GM21367 (cell line): ENCODE data around the gene SERBP1.
"Not testable (repeated sequence)": the region's sequence is repeated elsewhere in the genome, so short reads cannot be mapped to it uniquely, and the experiment has no call there.

Experiments used
- ATAC-seq: cut with Tn5 transposase; IDR thresholded peaks from one replicate; pipeline ENCODE4 v1.9.1; 2021; ENCODE audit not compliant: unreplicated experiment

Gene SERBP1

GRCh38 chr1:67441183-67441582, 11.0 kb upstream of the SERBP1 start:
- no peak for ATAC-seq

- ATAC-seq, result no peak
Observed at GRCh38 chr1:67440339-67440738, 10.1 kb upstream of the SERBP1 start.

GRCh38 chr1:67439277-67440029, 9.3 kb upstream of the SERBP1 start:
- ATAC-seq, result no peak

- no peak for ATAC-seq
Observed at GRCh38 chr1:67437961-67438360, 7.8 kb upstream of the SERBP1 start.

GRCh38 chr1:67436511-67437055, 6.4 kb upstream of the SERBP1 start:
- ATAC-seq, result no peak

GRCh38 chr1:67434491-67434890, 4.3 kb upstream of the SERBP1 start:
- no peak for ATAC-seq

GRCh38 chr1:67433837-67434236, 3.6 kb upstream of the SERBP1 start:
- ATAC-seq, result no peak

GRCh38 chr1:67432745-67433144, 2.5 kb upstream of the SERBP1 start:
- ATAC-seq, result no peak

- ATAC-seq, result no peak
Observed at GRCh38 chr1:67431869-67432578, 1.8 kb upstream of the SERBP1 start.

- ATAC-seq, result no peak
Observed at GRCh38 chr1:67431156-67431765, 1.1 kb upstream of the SERBP1 start.

- ATAC-seq, result peak; percentile 0
Observed at GRCh38 chr1:67429528-67430357, 459 bp downstream of the SERBP1 start.

- ATAC-seq, result no peak
Observed at GRCh38 chr1:67429011-67429527, 1.1 kb downstream of the SERBP1 start.

GRCh38 chr1:67427947-67428346, 2.3 kb downstream of the SERBP1 start:
- no peak for ATAC-seq

- ATAC-seq, result no peak
Observed at GRCh38 chr1:67427465-67427864, 2.7 kb downstream of the SERBP1 start.

GRCh38 chr1:67420835-67421492, 9.2 kb downstream of the SERBP1 start:
- no peak for ATAC-seq

- ATAC-seq, result no peak
Observed at GRCh38 chr1:67418839-67419586, 11.2 kb downstream of the SERBP1 start.

GRCh38 chr1:67417733-67418132, 12.5 kb downstream of the SERBP1 start:
- not testable (repeated sequence) for ATAC-seq

GRCh38 chr1:67415041-67415440, 15.2 kb downstream of the SERBP1 start:
- no peak for ATAC-seq

- ATAC-seq, result no peak
Observed at GRCh38 chr1:67414574-67414973, 15.6 kb downstream of the SERBP1 start.
